Measurements from ENCODE around the gene SLC4A2.
"Not testable (repeated sequence)": the region's sequence is repeated elsewhere in the genome, so short reads cannot be mapped to it uniquely, and the experiment has no call there.

The SLC4A2 gene

GRCh38 chr7:151039850-151040548 lies 19.4 kb upstream of the SLC4A2 start:
- Histone ChIP-seq H4K20me1 (ENCODE audit: insufficient read depth, low read length) (no peaks in the 10 kb centered on the region), H3K4me2 (ENCODE audit: low read depth, low read length) (no peak overlapping the region), H2AFZ (ENCODE audit: low read length) (no peak overlapping the region), H3K27me3 (replicated peaks; ENCODE audit: insufficient read depth, low read length) (no peaks in the 10 kb centered on the region), H3K79me2 (ENCODE audit: low read length) (no peaks in the 10 kb centered on the region), H3K27ac (ENCODE audit: low read length) (no peak overlapping the region), H3K9me2 (replicated peaks; ENCODE audit: insufficient read depth, low read length) (no peaks in the 10 kb centered on the region), H3K4me3 (ENCODE audit: low read length) (no peak overlapping the region), H3F3A (ENCODE audit: insufficient read depth, low read length) (no peaks in the 10 kb centered on the region), H3K4me1 (ENCODE audit: low read length) (no peaks in the 10 kb centered on the region), H3K9ac (ENCODE audit: low read length) (no peak overlapping the region), H3K36me3 (replicated peaks; ENCODE audit: insufficient read depth, low read length) (no peaks in the 10 kb centered on the region), H3K9me3 (replicated peaks; ENCODE audit: insufficient read depth, low read length) (no peaks in the 10 kb centered on the region)
- TF ChIP-seq CTCF (IDR thresholded peaks at IDR 0.05; ENCODE audit: low read length) (no peak), EZH2 (optimal IDR thresholded peaks at IDR 0.05; ENCODE audit: low read depth, low read length) (no peak), EZH2phosphoT487 (IDR thresholded peaks at IDR 0.05; ENCODE audit: low read length) (no peak)
- no peak for DNase-seq

- DNase-seq: no peak
- H3K9me2 ChIP-seq (replicated peaks; ENCODE audit: insufficient read depth, low read length): no peaks in the 10 kb centered on the region
- H3K4me1 ChIP-seq (ENCODE audit: low read length): no peaks in the 10 kb centered on the region
- H3K4me2 ChIP-seq (ENCODE audit: low read depth, low read length): no peak overlapping the region
- no peak for TF ChIP-seq CTCF (IDR thresholded peaks at IDR 0.05; ENCODE audit: low read length)
- TF ChIP-seq EZH2phosphoT487 (IDR thresholded peaks at IDR 0.05; ENCODE audit: low read length): no peak
- no peak for TF ChIP-seq EZH2 (optimal IDR thresholded peaks at IDR 0.05; ENCODE audit: low read depth, low read length)
- H3K9ac ChIP-seq (ENCODE audit: low read length): no peak overlapping the region
- H2AFZ ChIP-seq (ENCODE audit: low read length): no peak overlapping the region
- H3F3A ChIP-seq (ENCODE audit: insufficient read depth, low read length): no peaks in the 10 kb centered on the region
- no peaks in the 10 kb centered on the region for H3K9me3 ChIP-seq (replicated peaks; ENCODE audit: insufficient read depth, low read length)
- H3K27me3 ChIP-seq (replicated peaks; ENCODE audit: insufficient read depth, low read length): no peaks in the 10 kb centered on the region
- H3K27ac ChIP-seq (ENCODE audit: low read length): no peak overlapping the region
- H3K79me2 ChIP-seq (ENCODE audit: low read length): no peaks in the 10 kb centered on the region
- no peaks in the 10 kb centered on the region for H3K36me3 ChIP-seq (replicated peaks; ENCODE audit: insufficient read depth, low read length)
- H4K20me1 ChIP-seq (ENCODE audit: insufficient read depth, low read length): no peaks in the 10 kb centered on the region
- no peak overlapping the region for H3K4me3 ChIP-seq (ENCODE audit: low read length)
Observed at GRCh38 chr7:151040616-151041375, 18.6 kb upstream of the SLC4A2 start.

GRCh38 chr7:151043449-151043848 lies 15.9 kb upstream of the SLC4A2 start:
- H3K9me3 ChIP-seq (replicated peaks; ENCODE audit: insufficient read depth, low read length); H3K4me3 ChIP-seq (ENCODE audit: low read length); H3F3A ChIP-seq (ENCODE audit: insufficient read depth, low read length); H3K9me2 ChIP-seq (replicated peaks; ENCODE audit: insufficient read depth, low read length); H3K36me3 ChIP-seq (replicated peaks; ENCODE audit: insufficient read depth, low read length); H3K4me1 ChIP-seq (ENCODE audit: low read length); H2AFZ ChIP-seq (ENCODE audit: low read length); H3K79me2 ChIP-seq (ENCODE audit: low read length); H3K27ac ChIP-seq (ENCODE audit: low read length); H3K27me3 ChIP-seq (replicated peaks; ENCODE audit: insufficient read depth, low read length); H3K4me2 ChIP-seq (ENCODE audit: low read depth, low read length); H4K20me1 ChIP-seq (ENCODE audit: insufficient read depth, low read length); H3K9ac ChIP-seq (ENCODE audit: low read length); DNase-seq: not testable (repeated sequence)

GRCh38 chr7:151043959-151044358 lies 15.4 kb upstream of the SLC4A2 start:
- Histone ChIP-seq H3K9me2 (replicated peaks; ENCODE audit: insufficient read depth, low read length) (no peaks in the 10 kb centered on the region), H3K36me3 (replicated peaks; ENCODE audit: insufficient read depth, low read length) (no peaks in the 10 kb centered on the region), H3K27me3 (replicated peaks; ENCODE audit: insufficient read depth, low read length) (no peaks in the 10 kb centered on the region), H3K27ac (ENCODE audit: low read length) (no peak overlapping the region), H4K20me1 (ENCODE audit: insufficient read depth, low read length) (no peaks in the 10 kb centered on the region), H3K4me2 (ENCODE audit: low read depth, low read length) (no peak overlapping the region), H3K4me3 (ENCODE audit: low read length) (no peak overlapping the region), H3K9me3 (replicated peaks; ENCODE audit: insufficient read depth, low read length) (no peaks in the 10 kb centered on the region), H3K79me2 (ENCODE audit: low read length) (no peaks in the 10 kb centered on the region), H3K9ac (ENCODE audit: low read length) (no peak overlapping the region), H2AFZ (ENCODE audit: low read length) (no peak overlapping the region), H3K4me1 (ENCODE audit: low read length) (no peaks in the 10 kb centered on the region), H3F3A (ENCODE audit: insufficient read depth, low read length) (no peaks in the 10 kb centered on the region)
- TF ChIP-seq EZH2 (optimal IDR thresholded peaks at IDR 0.05; ENCODE audit: low read depth, low read length) (no peak), CTCF (IDR thresholded peaks at IDR 0.05; ENCODE audit: low read length) (no peak), EZH2phosphoT487 (IDR thresholded peaks at IDR 0.05; ENCODE audit: low read length) (no peak)
- no peak for DNase-seq

Data from MM.1S (cell line).